Tibial nerve (tissue), 4 donors: ENCODE data around the gene TET2.

ENCODE experiments used
- CTCF ChIP-seq, 5 experiments: fragments of 200-600 bp in 3 of 5; fragments of 450-650 bp in 2 of 5; sonication (generic) in 3 of 5; IDR thresholded peaks; one replicate each; pipeline ENCODE4 v1.5.1; 2016 to 2019; ENCODE audit warnings: antibody characterized with exemption in 5 of 5, mild to moderate bottlenecking in 3 of 5, moderate library complexity in 2 of 5
- EP300 ChIP-seq, 2 donors: sonication (generic); formaldehyde crosslinking; IDR thresholded peaks; one replicate each; pipeline ENCODE4 v1.6.1; 2017; ENCODE audit warnings: antibody characterized with exemption in 2 of 2, mild to moderate bottlenecking in 1 of 2
- POLR2A ChIP-seq, 2 donors: fragments of 450-650 bp; IDR thresholded peaks; one replicate each; pipeline ENCODE4 v1.6.1; 2017; ENCODE audit warnings: antibody characterized with exemption in 2 of 2, mild to moderate bottlenecking in 2 of 2, moderate library complexity in 2 of 2

DNA sequence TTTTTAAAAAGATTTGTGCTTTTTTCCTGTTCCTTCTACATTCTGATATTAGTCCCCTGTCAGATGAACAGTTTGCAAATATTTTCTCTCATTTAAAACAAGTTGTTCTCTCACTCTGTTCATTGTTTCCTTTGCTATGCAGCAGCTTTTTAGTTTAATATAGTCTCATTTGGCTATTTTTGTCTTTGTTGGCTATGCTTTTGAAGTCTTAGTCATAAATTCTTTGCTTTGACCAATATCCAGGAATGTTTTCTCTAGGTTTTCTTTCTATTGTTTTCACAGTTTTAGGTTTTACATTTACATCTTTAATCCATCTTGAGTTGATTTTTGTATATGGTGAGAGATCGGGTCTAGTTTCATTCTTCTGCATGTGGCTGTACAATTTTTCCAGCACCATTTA, 136.8 kb downstream of the TET2 start:
- TF ChIP-seq CTCF (IDR thresholded peaks at IDR 0.05) (no peak), POLR2A (IDR thresholded peaks at IDR 0.05) (no peak), EP300 (IDR thresholded peaks at IDR 0.05) (no peak)
